ENCODE results near the gene NT5C.
"Not testable (repeated sequence)": the region's sequence is repeated elsewhere in the genome, so short reads cannot be mapped to it uniquely, and the experiment has no call there.

NT5C gene

GRCh38 chr17:75152523-75152921 lies 21.0 kb upstream of the NT5C start:
- Histone ChIP-seq H3K36me3 (peaks cover 5 to 51% (median 38%) of the 10 kb centered on the region in 11 experiments; a peak in 21 of 22 replicates), H4K20me1 (peaks cover 0 to 67% (median 63%) of the 10 kb centered on the region in 11 experiments; a peak in 19 of 22 replicates)

GRCh38 chr17:75151930-75152329 lies 20.4 kb upstream of the NT5C start:
- Histone ChIP-seq H3K27me3 (no peaks in the 10 kb centered on the region), H3K36me3 (peaks cover 7 to 52% (median 38%) of the 10 kb centered on the region in 11 experiments), H3K27ac (peak overlapping the region in 8 of 11 experiments; percentile 86 to 97 (median 92); a peak in 9 of 22 replicates), H3K4me1 (peaks cover 30 to 72% (median 52%) of the 10 kb centered on the region in 10 experiments), H4K20me1 (peaks cover 0 to 73% (median 68%) of the 10 kb centered on the region in 11 experiments; a peak in 19 of 22 replicates), H3K9ac (peak overlapping the region; percentile 87 to 99 (median 96); a peak in 17 of 22 replicates), H3K4me2 (peak overlapping the region; percentile 74 to 97 (median 95); a peak in 21 of 22 replicates), H3K4me3 (peak overlapping the region in 9 of 10 experiments; percentile 86 to 100 (median 98); a peak in 16 of 20 replicates), H3K9me3 (replicated peaks in 1 of 11) (no peaks in the 10 kb centered on the region)
- no peak for TF ChIP-seq Cebpa-rat (IDR thresholded peaks at IDR 0.05)

More at GRCh38 chr17:75152523-75152921, 21.0 kb upstream of the NT5C start:
- Histone ChIP-seq H3K4me3 (peak overlapping the region; percentile 86 to 100 (median 95)), H3K27me3 (no peaks in the 10 kb centered on the region), H3K9me3 (replicated peaks in 1 of 11) (no peaks in the 10 kb centered on the region), H3K27ac (peak overlapping the region in 10 of 11 experiments; percentile 18 to 97 (median 92); a peak in 18 of 22 replicates), H3K4me2 (peak overlapping the region; percentile 74 to 97 (median 95)), H3K4me1 (peaks cover 30 to 66% (median 50%) of the 10 kb centered on the region in 10 experiments), H3K9ac (peak overlapping the region; percentile 87 to 99 (median 96); a peak in 21 of 22 replicates)
- no peak for TF ChIP-seq Cebpa-rat (IDR thresholded peaks at IDR 0.05)

GRCh38 chr17:75147878-75148546 lies 16.5 kb upstream of the NT5C start:
- Histone ChIP-seq H3K36me3 (peaks cover 41 to 92% (median 77%) of the 10 kb centered on the region in 11 experiments), H3K4me2 (peak overlapping the region in 3 of 11 experiments; percentile 14 to 74 (median 73); a peak in 5 of 22 replicates), H3K27me3 (no peaks in the 10 kb centered on the region), H3K4me3 (no peak overlapping the region), H4K20me1 (peaks cover 0 to 100% (median 90%) of the 10 kb centered on the region in 11 experiments; a peak in 19 of 22 replicates), H3K4me1 (peaks cover 22 to 72% (median 43%) of the 10 kb centered on the region in 10 experiments), H3K9ac (peak overlapping the region in 1 of 11 experiments; percentile 45; a peak in 1 of 22 replicates), H3K27ac (peak overlapping the region in 3 of 11 experiments; percentile 19 to 66 (median 61); a peak in 5 of 22 replicates), H3K9me3 (replicated peaks in 1 of 11) (no peaks in the 10 kb centered on the region)
- TF ChIP-seq Cebpa-rat (IDR thresholded peaks at IDR 0.05): no peak

DNA sequence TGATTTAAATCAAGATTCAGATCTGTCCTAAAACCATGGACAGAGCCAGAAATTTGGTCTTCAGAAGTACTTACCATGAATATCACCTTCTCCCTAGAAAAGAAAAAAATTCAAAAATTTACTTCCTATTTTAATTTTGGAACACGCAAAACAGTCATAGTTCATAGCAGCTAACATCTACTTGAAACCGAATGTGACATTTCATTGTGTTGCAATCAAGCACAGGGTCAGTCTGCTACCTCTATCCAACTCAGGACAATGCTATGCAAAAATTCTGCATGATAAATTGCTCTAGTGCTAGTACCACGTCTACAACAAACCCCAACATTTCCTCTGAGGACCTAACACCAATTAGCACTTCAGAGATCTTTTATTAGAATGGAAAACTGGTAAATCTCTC lies 15.1 kb upstream of the NT5C start:
- H3K36me3 ChIP-seq: peaks cover 51 to 98% (median 89%) of the 10 kb centered on the region in 11 experiments
- H3K9me3 ChIP-seq (replicated peaks in 1 of 11): no peaks in the 10 kb centered on the region
- TF ChIP-seq Cebpa-rat (IDR thresholded peaks at IDR 0.05): no peak
- H3K27ac ChIP-seq: no peak overlapping the region
- H3K9ac ChIP-seq: 0 out of 22 replicates have a peak overlapping the region, but pooled peaks of 1 of the 11 experiments have one; percentile 15
- H4K20me1 ChIP-seq: peaks cover 0 to 94% (median 81%) of the 10 kb centered on the region in 11 experiments; a peak in 19 of 22 replicates
- H3K4me2 ChIP-seq: peak overlapping the region in 1 of 11 experiments; percentile 73; a peak in 1 of 22 replicates
- H3K4me1 ChIP-seq: peaks cover 17 to 70% (median 39%) of the 10 kb centered on the region in 10 experiments
- no peaks in the 10 kb centered on the region for H3K27me3 ChIP-seq
- no peak overlapping the region for H3K4me3 ChIP-seq

GRCh38 chr17:75144816-75145512 lies 13.4 kb upstream of the NT5C start:
- Histone ChIP-seq H3K27ac (no peak overlapping the region), H4K20me1 (peaks cover 0 to 92% (median 71%) of the 10 kb centered on the region in 11 experiments; a peak in 19 of 22 replicates), H3K9ac (peak overlapping the region in 1 of 11 experiments; percentile 7; a peak in 1 of 22 replicates), H3K27me3 (no peaks in the 10 kb centered on the region), H3K4me3 (no peak overlapping the region), H3K4me1 (peaks cover 21 to 65% (median 40%) of the 10 kb centered on the region in 10 experiments), H3K4me2 (peak overlapping the region in 1 of 11 experiments; percentile 49; a peak in 2 of 22 replicates), H3K36me3 (peaks cover 63 to 98% (median 96%) of the 10 kb centered on the region in 11 experiments), H3K9me3 (replicated peaks in 1 of 11) (no peaks in the 10 kb centered on the region)
- no peak for TF ChIP-seq Cebpa-rat (IDR thresholded peaks at IDR 0.05)

GRCh38 chr17:75142236-75142971 lies 10.9 kb upstream of the NT5C start:
- TF ChIP-seq Cebpa-rat (IDR thresholded peaks at IDR 0.05): no peak
- H3K27ac ChIP-seq: no peak overlapping the region

GRCh38 chr17:75138519-75138918 lies 7.0 kb upstream of the NT5C start:
- Histone ChIP-seq H3K9me3 (replicated peaks in 1 of 11) (no peaks in the 10 kb centered on the region), H3K4me1 (peaks cover 6 to 40% (median 30%) of the 10 kb centered on the region in 10 experiments; a peak in 19 of 20 replicates), H3K27ac (no peak overlapping the region), H3K9ac (no peak overlapping the region), H3K36me3 (peaks cover 65 to 94% (median 89%) of the 10 kb centered on the region in 11 experiments), H3K4me2 (no peak overlapping the region), H3K4me3 (no peak overlapping the region), H4K20me1 (peaks cover 0 to 76% (median 28%) of the 10 kb centered on the region in 11 experiments; a peak in 12 of 22 replicates), H3K27me3 (no peaks in the 10 kb centered on the region)
- TF ChIP-seq Cebpa-rat (IDR thresholded peaks at IDR 0.05): no peak

More at GRCh38 chr17:75142236-75142971, 10.9 kb upstream of the NT5C start:
- Histone ChIP-seq H3K9me3 (replicated peaks in 1 of 11) (no peaks in the 10 kb centered on the region), H4K20me1 (peaks cover 0 to 84% (median 49%) of the 10 kb centered on the region in 11 experiments; a peak in 17 of 22 replicates), H3K4me3 (no peak overlapping the region), H3K36me3 (peaks cover 76 to 98% (median 97%) of the 10 kb centered on the region in 11 experiments), H3K4me1 (peaks cover 20 to 40% (median 30%) of the 10 kb centered on the region in 10 experiments), H3K4me2 (peak overlapping the region in 3 of 11 experiments; percentile 7 to 53 (median 47); a peak in 6 of 22 replicates), H3K27me3 (no peaks in the 10 kb centered on the region), H3K9ac (no peak overlapping the region)

DNA sequence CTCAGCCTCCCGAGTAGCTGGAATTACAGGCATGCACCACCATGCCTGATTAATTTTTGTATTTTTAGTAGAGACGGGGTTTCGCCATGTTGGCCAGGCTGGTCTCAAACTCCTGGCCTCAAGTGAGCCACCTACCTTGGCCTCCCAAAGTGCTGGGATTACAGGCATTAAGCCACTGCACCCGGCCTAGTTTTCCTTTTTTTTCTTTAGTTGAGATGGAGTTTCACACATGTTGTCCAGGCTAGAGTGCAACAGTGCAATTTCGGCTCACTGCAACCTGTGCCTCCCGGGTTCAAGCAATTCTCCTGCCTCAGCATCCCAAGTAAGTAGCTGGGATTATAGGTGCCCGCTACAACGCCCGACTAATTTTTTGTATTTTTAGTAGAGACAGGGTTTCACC lies 6.2 kb upstream of the NT5C start:
- Histone ChIP-seq H3K4me1 (peaks cover 13 to 40% (median 31%) of the 10 kb centered on the region in 10 experiments), H3K36me3 (peaks cover 59 to 87% (median 82%) of the 10 kb centered on the region in 11 experiments), H4K20me1 (peaks cover 0 to 68% (median 20%) of the 10 kb centered on the region in 11 experiments; a peak in 11 of 22 replicates)
- not testable (repeated sequence) for H3K4me2 ChIP-seq; H3K4me3 ChIP-seq; H3K9me3 ChIP-seq (replicated peaks in 1 of 11); H3K27ac ChIP-seq; H3K9ac ChIP-seq; H3K27me3 ChIP-seq
